HCT116 (cell line): ENCODE measurements around the gene XYLT1. TPM values are rescaled to one million over a fixed set of nuclear protein-coding genes. Genes with fewer than 3 reads are reported as not detected.

ENCODE experiments used
- ATAC-seq: fragments of 200-7000 bp; cut with Tn5 transposase; 2 replicates; pipeline ENCODE4 v1.9.1; 2020; ENCODE audit warnings: mild to moderate bottlenecking, moderate library complexity
- BruUV-seq: library from RNA; stranded (reverse); fragments of 400-500 nt; replicated peaks from 2 replicates; lab custom pipeline; 2021; lab: Mats Ljungman, UMichigan
- CTCF ChIA-PET: fragments of 300-600 bp; sonication (Branson Sonifier 250); formaldehyde crosslinking; loops from one replicate; lab custom pipeline; 2021; ENCODE audit warnings: antibody characterized with exemption; lab: Charles Lee
- POLR2A ChIA-PET: fragments of 300-600, 350-600 bp; sonication (Branson Sonifier 250); formaldehyde crosslinking; loops from one replicate; lab custom pipeline; 2021; ENCODE audit warnings: antibody characterized with exemption; lab: Charles Lee
- RAD21 ChIA-PET, 2 experiments: fragments of 300-600 bp; sonication (Branson Sonifier 250); formaldehyde crosslinking; loops; one replicate each; lab custom pipeline; 2023; ENCODE audit warnings: low total read pairs in 2 of 2; ENCODE audit not compliant: uncharacterized antibody in 2 of 2, unreplicated experiment in 2 of 2, low non-redundant PET in 1 of 2; lab: Charles Lee
- DNase-seq: peaks from one replicate; pipeline ENCODE4 v3.0.0-alpha.2; 2010; ENCODE audit warnings: low read depth, low spot score
- H2AFZ ChIP-seq: fragments of 200-600 bp; shearing (Covaris generic), sonication (generic); 2 replicates; pipeline ENCODE4 v1.6.1; 2017; ENCODE audit warnings: low read depth, mixed run types, mixed read lengths, antibody characterized with exemption, low read length; ENCODE audit not compliant: poor library complexity, severe bottlenecking
- H3K27ac ChIP-seq: 2 replicates; pipeline ENCODE4 v1.5.1; 2012; ENCODE audit warnings: low read depth, low read length
- H3K27me3 ChIP-seq: fragments of 200-600 bp; sonication (generic); 2 replicates; pipeline ENCODE4 v1.6.1; 2016; ENCODE audit warnings: mixed run types, low read length, mixed read lengths; ENCODE audit not compliant: insufficient read depth
- H3K36me3 ChIP-seq, 2 experiments: fragments of 200-500 bp in 1 of 2; fragments of 200-600 bp in 1 of 2; sonication (Bioruptor generic) in 1 of 2; sonication (generic) in 1 of 2; 2 replicates each; pipeline versions ENCODE4 v1.5.1 to v1.6.1; 2014 to 2016; ENCODE audit warnings: low read length in 2 of 2, inconsistent platforms in 1 of 2, mixed read lengths in 1 of 2, mixed run types in 1 of 2; ENCODE audit not compliant: insufficient read depth in 2 of 2, control insufficient read depth in 1 of 2
- H3K4me1 ChIP-seq, 2 experiments: fragments of 200-600 bp in 1 of 2; sonication (generic) in 1 of 2; 2 replicates each; pipeline versions ENCODE4 v1.5.1 to v1.6.1; 2012 to 2017; ENCODE audit warnings: low read length in 2 of 2, inconsistent platforms in 1 of 2, mild to moderate bottlenecking in 1 of 2, mixed read lengths in 1 of 2, mixed run types in 1 of 2, moderate library complexity in 1 of 2; ENCODE audit not compliant: insufficient read depth in 2 of 2, control insufficient read depth in 1 of 2
- H3K4me2 ChIP-seq: fragments of 200-600 bp; sonication (generic); 2 replicates; pipeline ENCODE4 v1.6.1; 2017; ENCODE audit warnings: mixed run types, low read length, mixed read lengths
- H3K4me3 ChIP-seq, 2 experiments: fragments of 200-600 bp in 1 of 2; sonication (generic) in 1 of 2; replicated peaks in 1 of 2; 2 replicates each; pipeline ENCODE4 v1.5.1; 2011 to 2016; ENCODE audit warnings: low read length in 2 of 2, control low read depth in 1 of 2, low read depth in 1 of 2, mild to moderate bottlenecking in 1 of 2, mixed read lengths in 1 of 2, mixed run types in 1 of 2
- H3K79me2 ChIP-seq: fragments of 200-600 bp; sonication (generic); 2 replicates; pipeline ENCODE4 v1.6.1; 2017; ENCODE audit warnings: mild to moderate bottlenecking, mixed run types, low read length, moderate library complexity, mixed read lengths; ENCODE audit not compliant: insufficient read depth
- H3K9ac ChIP-seq: fragments of 200-600 bp; sonication (generic); 2 replicates; pipeline ENCODE4 v1.6.1; 2016; ENCODE audit warnings: low read length, mixed read lengths
- H3K9me2 ChIP-seq: fragments of 200-600 bp; sonication (generic), shearing (Covaris generic); 2 replicates; pipeline ENCODE4 v1.6.1; 2017; ENCODE audit warnings: mixed run types, mild to moderate bottlenecking, moderate library complexity; ENCODE audit not compliant: insufficient read depth
- H3K9me3 ChIP-seq, 2 experiments: fragments of 200-500 bp in 1 of 2; fragments of 200-600 bp in 1 of 2; sonication (Bioruptor generic) in 1 of 2; sonication (generic) in 1 of 2; 2 replicates each; pipeline ENCODE4 v1.6.1; 2014 to 2017; ENCODE audit warnings: low read length in 2 of 2, mixed read lengths in 2 of 2, inconsistent platforms in 1 of 2, low read depth in 1 of 2, mild to moderate bottlenecking in 1 of 2, mixed run types in 1 of 2, moderate library complexity in 1 of 2; ENCODE audit not compliant: control insufficient read depth in 1 of 2, insufficient read depth in 1 of 2
- H4K20me1 ChIP-seq: fragments of 200-600 bp; sonication (generic), shearing (Covaris generic); 2 replicates; pipeline ENCODE4 v1.6.1; 2017; ENCODE audit warnings: mixed run types, mild to moderate bottlenecking, moderate library complexity; ENCODE audit not compliant: insufficient read depth
- CEBPB ChIP-seq: IDR thresholded peaks from 2 replicates; pipeline ENCODE4 v1.6.1; 2012; ENCODE audit warnings: low read depth
- EZH2 ChIP-seq: fragments of 200-600 bp; sonication (generic); IDR thresholded peaks from 2 replicates; pipeline ENCODE4 v1.6.1; 2017; ENCODE audit warnings: antibody characterized with exemption, mixed run types
- FOSL1 ChIP-seq: IDR thresholded peaks from 2 replicates; pipeline ENCODE4 v1.6.1; 2012; ENCODE audit warnings: low read depth
- RAD21 ChIP-seq: IDR thresholded peaks from 2 replicates; pipeline ENCODE4 v1.6.1; 2012; ENCODE audit warnings: low read depth, mild to moderate bottlenecking
- SRF ChIP-seq: IDR thresholded peaks from 2 replicates; pipeline ENCODE4 v1.6.1; 2012; ENCODE audit warnings: low read depth
- TCF7L2 ChIP-seq: IDR thresholded peaks from 2 replicates; pipeline ENCODE4 v1.7.0; 2011; ENCODE audit warnings: borderline replicate concordance, inconsistent platforms; ENCODE audit not compliant: insufficient read depth, insufficient read length; ENCODE audit errors: extremely low read depth
- YY1 ChIP-seq: IDR thresholded peaks from 2 replicates; pipeline ENCODE4 v1.6.1; 2011; ENCODE audit warnings: low read length, low read depth, moderate library complexity, mild to moderate bottlenecking; ENCODE audit not compliant: insufficient replicate concordance; ENCODE audit errors: extremely low read depth
- intact Hi-C: fragments of 100-400 bp; cut with micrococcal nuclease; formaldehyde crosslinking; loops from 2 replicates; pipeline ENCODE4 v1.10.0; 2022
- total RNA-seq: library from RNA; stranded (reverse); gene quantifications from one replicate; pipeline ENCODE4 v1.2.1, GENCODE V29; 2021; ENCODE audit not compliant: unreplicated experiment
- TF ChIP-seq, protein P1 (sequence below): IDR thresholded peaks from 2 replicates; pipeline ENCODE4 v1.6.1; 2012
- TF ChIP-seq, protein P2 (sequence below), 3 experiments: fragments of 200-600 bp in 1 of 3; sonication (generic) in 1 of 3; IDR thresholded peaks in 2 of 3; conservative IDR thresholded peaks in 1 of 3; 2 replicates each; pipeline ENCODE4 v1.5.1; 2012 to 2017; ENCODE audit warnings: low read depth in 2 of 3, low read length in 2 of 3, antibody characterized with exemption in 1 of 3, borderline replicate concordance in 1 of 3, control low read depth in 1 of 3, mild to moderate bottlenecking in 1 of 3, mixed read lengths in 1 of 3, mixed run types in 1 of 3, moderate library complexity in 1 of 3; ENCODE audit not compliant: insufficient read depth in 1 of 3
- TF ChIP-seq, protein P3 (sequence below): IDR thresholded peaks from 2 replicates; pipeline ENCODE4 v1.6.1; 2012

XYLT1 gene
- total RNA-seq, 1 experiment from 2014 or later = 4.5 TPM

DNA sequence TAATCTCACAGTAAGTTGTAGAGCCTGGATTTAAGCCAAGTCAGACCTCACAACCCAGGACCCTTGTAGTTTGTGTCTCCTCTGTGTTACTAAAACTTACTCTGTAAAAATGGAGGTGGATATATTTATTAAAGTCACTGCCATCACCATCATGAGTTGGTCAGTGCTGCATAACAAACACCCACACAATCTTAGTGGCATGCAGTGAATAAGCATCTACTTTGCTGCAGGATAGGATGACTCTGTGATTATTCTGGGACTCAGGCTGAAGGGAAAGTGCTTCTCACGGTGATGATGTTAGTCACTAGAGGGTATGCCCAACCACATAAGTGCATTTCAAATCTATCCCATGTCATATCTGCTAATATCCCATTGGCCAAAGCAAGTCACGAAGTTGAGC is 398.7 kb downstream of the XYLT1 start:
- CTCF ChIA-PET = no interaction called here
- TF ChIP-seq FOSL1 = no peak
- TF ChIP-seq, protein P1, sequence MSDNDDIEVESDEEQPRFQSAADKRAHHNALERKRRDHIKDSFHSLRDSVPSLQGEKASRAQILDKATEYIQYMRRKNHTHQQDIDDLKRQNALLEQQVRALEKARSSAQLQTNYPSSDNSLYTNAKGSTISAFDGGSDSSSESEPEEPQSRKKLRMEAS = no peak

DNA sequence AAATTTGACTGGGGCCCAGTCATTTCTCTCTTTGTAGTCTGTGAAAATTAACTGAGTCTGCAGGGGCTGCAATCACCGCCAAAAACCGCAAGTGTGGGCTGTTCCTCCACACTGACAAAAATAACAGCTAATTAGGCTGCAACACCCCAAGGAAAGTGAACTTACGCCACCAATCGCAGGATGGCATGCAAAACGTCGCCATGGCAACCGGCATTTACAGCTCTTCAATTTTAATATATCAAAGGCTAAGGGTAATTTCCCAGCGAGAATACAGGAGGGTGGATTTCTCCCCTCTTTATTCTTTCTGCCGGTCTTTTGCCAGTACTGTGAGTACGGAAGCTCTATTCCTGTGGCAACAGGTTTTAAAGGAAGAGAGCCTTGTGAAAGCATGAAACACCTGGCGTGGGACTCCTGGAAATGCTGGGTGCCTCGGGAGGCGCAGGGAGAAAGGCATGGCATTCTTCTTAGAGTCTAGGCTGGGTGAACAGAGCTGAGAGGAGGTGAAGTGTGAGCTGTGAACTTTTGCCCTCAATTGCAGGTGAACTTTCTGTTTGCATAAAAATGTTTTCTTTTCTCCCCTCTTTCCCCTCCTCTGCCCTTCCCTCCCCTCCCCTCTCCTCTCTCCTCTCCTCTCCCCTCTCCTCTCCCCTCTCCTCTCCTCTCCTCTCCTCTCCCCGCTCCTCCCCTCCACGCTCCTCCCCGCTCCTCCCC is 399.7 kb downstream of the XYLT1 start:
- no peak overlapping the region for H3K9ac ChIP-seq
- no TSS peak for BruUV-seq
- ChIA-PET RAD21 (no interaction called here), POLR2A (no interaction called here), CTCF (no interaction called here)
- H3K4me2 ChIP-seq = no peak overlapping the region
- H3K9me2 ChIP-seq = no peaks in the 10 kb centered on the region
- ATAC-seq = no peak
- no peaks in the 10 kb centered on the region for H3K36me3 ChIP-seq
- no peak for DNase-seq
- no peak overlapping the region for H2AFZ ChIP-seq
- no peak overlapping the region for H3K27ac ChIP-seq
- H3K27me3 ChIP-seq = peaks cover 20% of the 10 kb centered on the region
- no peaks in the 10 kb centered on the region for H4K20me1 ChIP-seq
- H3K9me3 ChIP-seq = no peaks in the 10 kb centered on the region
- H3K4me3 ChIP-seq = no peak overlapping the region
- no peaks in the 10 kb centered on the region for H3K79me2 ChIP-seq
- TF ChIP-seq, protein P2, sequence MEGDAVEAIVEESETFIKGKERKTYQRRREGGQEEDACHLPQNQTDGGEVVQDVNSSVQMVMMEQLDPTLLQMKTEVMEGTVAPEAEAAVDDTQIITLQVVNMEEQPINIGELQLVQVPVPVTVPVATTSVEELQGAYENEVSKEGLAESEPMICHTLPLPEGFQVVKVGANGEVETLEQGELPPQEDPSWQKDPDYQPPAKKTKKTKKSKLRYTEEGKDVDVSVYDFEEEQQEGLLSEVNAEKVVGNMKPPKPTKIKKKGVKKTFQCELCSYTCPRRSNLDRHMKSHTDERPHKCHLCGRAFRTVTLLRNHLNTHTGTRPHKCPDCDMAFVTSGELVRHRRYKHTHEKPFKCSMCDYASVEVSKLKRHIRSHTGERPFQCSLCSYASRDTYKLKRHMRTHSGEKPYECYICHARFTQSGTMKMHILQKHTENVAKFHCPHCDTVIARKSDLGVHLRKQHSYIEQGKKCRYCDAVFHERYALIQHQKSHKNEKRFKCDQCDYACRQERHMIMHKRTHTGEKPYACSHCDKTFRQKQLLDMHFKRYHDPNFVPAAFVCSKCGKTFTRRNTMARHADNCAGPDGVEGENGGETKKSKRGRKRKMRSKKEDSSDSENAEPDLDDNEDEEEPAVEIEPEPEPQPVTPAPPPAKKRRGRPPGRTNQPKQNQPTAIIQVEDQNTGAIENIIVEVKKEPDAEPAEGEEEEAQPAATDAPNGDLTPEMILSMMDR (IDR thresholded peaks at IDR 0.05 in 2 of 3, conservative IDR thresholded peaks at IDR 0.05 in 1 of 3; ENCODE audit: borderline replicate concordance in 1 of 3, insufficient read depth in 1 of 3, low read depth in 2 of 3, low read length in 2 of 3) = no peak
- TF ChIP-seq YY1 (no peak), EZH2 (no peak), CEBPB (no peak), TCF7L2 (no peak), FOSL1 (no peak), RAD21 (no peak), SRF (no peak)
- TF ChIP-seq, protein P3, sequence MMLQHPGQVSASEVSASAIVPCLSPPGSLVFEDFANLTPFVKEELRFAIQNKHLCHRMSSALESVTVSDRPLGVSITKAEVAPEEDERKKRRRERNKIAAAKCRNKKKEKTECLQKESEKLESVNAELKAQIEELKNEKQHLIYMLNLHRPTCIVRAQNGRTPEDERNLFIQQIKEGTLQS = no peak
- intact Hi-C loops = no loop called here
- no peaks in the 10 kb centered on the region for H3K4me1 ChIP-seq

More for the DNA sequence above, 398.7 kb downstream of the XYLT1 start:
- Histone ChIP-seq H3K4me2 (no peak overlapping the region), H3K27ac (no peak overlapping the region), H4K20me1 (no peaks in the 10 kb centered on the region), H3K9ac (no peak overlapping the region), H3K4me3 (no peak overlapping the region), H2AFZ (no peak overlapping the region), H3K4me1 (no peaks in the 10 kb centered on the region), H3K36me3 (no peaks in the 10 kb centered on the region), H3K9me3 (no peaks in the 10 kb centered on the region), H3K79me2 (no peaks in the 10 kb centered on the region), H3K27me3 (peaks cover 29% of the 10 kb centered on the region), H3K9me2 (no peaks in the 10 kb centered on the region)
- RAD21 ChIA-PET = no interaction called here
- POLR2A ChIA-PET = no interaction called here
- no TSS peak for BruUV-seq
- no peak for ATAC-seq
- DNase-seq = no peak
- intact Hi-C loops = no loop called here
